ENCODE results near the gene CES3.

The CES3 gene

GRCh38 chr16:66961065-66961744 is at the start of gene CES3:
Gene CES3 (plus strand): TSS chr16:66961266. CDS start chr16:66961308, 42 bp downstream.
- peak; percentile 74 for DNase-seq

GRCh38 chr16:66911801-66912200 is 49.3 kb upstream of the CES3 start:
- DNase-seq: no peak

- DNase-seq: no peak
These were observed 48.0 kb upstream of the CES3 start for GRCh38 chr16:66913081-66913480.

- DNase-seq: no peak
These were observed 47.4 kb upstream of the CES3 start for GRCh38 chr16:66913711-66914110.

- no peak for DNase-seq
These were observed 46.5 kb upstream of the CES3 start for GRCh38 chr16:66914541-66914940.

GRCh38 chr16:66915041-66915440 is 46.0 kb upstream of the CES3 start:
- no peak for DNase-seq

GRCh38 chr16:66916518-66916917 is 44.5 kb upstream of the CES3 start:
- DNase-seq: no peak

- no peak for DNase-seq
These were observed 43.3 kb upstream of the CES3 start for GRCh38 chr16:66917741-66918140.

- no peak for DNase-seq
These were observed 42.7 kb upstream of the CES3 start for GRCh38 chr16:66918355-66918754.

- DNase-seq: no peak
These were observed 42.1 kb upstream of the CES3 start, which contains the start of gene CDH16 for GRCh38 chr16:66918803-66919568. Gene CDH16 (minus strand): TSS chr16:66918885. CDS start chr16:66918065, 820 bp downstream.

GRCh38 chr16:66919569-66920298 is 41.3 kb upstream of the CES3 start:
- no peak for DNase-seq

GRCh38 chr16:66920299-66920590 is 40.8 kb upstream of the CES3 start:
- DNase-seq: no peak

GRCh38 chr16:66920924-66921680 is 40.0 kb upstream of the CES3 start:
- no peak for DNase-seq

- no peak for DNase-seq
These were observed 39.2 kb upstream of the CES3 start for GRCh38 chr16:66921729-66922450.

- no peak for DNase-seq
These were observed 37.8 kb upstream of the CES3 start for GRCh38 chr16:66923247-66923731.

GRCh38 chr16:66923866-66924265 is 37.2 kb upstream of the CES3 start:
- no peak for DNase-seq

- DNase-seq: no peak
These were observed 36.3 kb upstream of the CES3 start for GRCh38 chr16:66924527-66925321.

GRCh38 chr16:66925322-66925840 is 35.7 kb upstream of the CES3 start, which contains the start of gene RRAD:
Gene RRAD (minus strand): TSS chr16:66925535. CDS start chr16:66925179, 356 bp downstream.
- no peak for DNase-seq

- no peak for DNase-seq
These were observed 34.7 kb upstream of the CES3 start for GRCh38 chr16:66926171-66926947.

GRCh38 chr16:66926961-66927436 is 34.1 kb upstream of the CES3 start:
- DNase-seq: no peak

Data from NCI-H510A treated with DMSO at 0.1 percent for 48 hours (cell line).